Urothelium cell line (cell line): ENCODE data around the gene SUPT3H.

Experiments
- DNase-seq: peaks from one replicate; pipeline ENCODE4 v3.0.0; 2011; ENCODE audit warnings: low spot score, mixed read lengths
- FAIRE-seq: peaks from 2 replicates; lab custom pipeline; 2011; peaks lifted over from hg19 to GRCh38; lab: Jason Lieb, UNC

SUPT3H gene

DNA sequence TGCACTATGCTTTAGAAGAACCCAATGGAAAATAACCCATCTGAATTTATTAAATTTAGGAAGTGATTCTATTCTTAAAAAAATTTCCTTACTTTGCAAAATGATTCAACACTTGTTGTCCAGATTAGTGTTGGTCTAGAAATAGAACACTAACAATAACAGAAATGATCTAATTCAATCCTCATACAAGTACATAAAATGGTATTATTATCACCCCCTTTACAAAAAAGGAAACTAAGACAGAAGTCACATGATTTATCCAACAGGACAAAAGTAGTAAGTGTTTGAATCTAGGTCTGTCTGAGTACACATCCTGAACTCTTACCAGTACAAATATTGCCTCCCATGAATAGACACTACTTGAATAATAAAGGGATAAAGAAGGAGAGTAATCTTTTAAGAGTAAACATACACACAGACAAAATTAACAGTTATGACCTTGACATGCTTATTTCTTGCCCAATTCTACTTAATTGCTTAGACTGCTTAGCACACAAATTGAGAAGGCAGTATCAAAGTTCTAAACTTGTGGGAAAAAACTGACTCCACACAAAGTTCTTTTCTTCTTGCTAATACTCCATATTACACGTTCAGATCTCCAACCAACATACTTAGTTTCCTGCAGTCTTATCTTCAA is 245.0 kb downstream of the SUPT3H start:
- DNase-seq = no peak
- no peak for FAIRE-seq

DNA sequence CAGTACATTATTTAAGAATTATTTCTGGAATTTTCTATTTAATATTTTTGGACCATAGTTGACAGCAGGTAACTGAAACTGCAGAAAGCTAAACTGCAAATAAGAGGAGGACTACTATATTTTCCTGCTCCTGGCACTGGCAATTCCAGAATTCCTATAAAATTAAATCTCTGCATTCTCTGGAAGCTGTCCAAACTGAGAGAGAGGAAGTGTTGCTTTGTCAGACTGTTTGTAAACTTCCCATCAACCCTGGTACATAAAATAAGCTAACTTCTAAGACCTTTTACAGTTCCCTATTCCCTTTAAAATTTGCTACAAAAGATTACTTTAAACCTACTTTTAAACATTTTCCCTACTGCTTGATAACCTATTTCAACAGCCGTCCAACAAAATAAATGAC is 245.7 kb downstream of the SUPT3H start:
- no peak for FAIRE-seq

DNA sequence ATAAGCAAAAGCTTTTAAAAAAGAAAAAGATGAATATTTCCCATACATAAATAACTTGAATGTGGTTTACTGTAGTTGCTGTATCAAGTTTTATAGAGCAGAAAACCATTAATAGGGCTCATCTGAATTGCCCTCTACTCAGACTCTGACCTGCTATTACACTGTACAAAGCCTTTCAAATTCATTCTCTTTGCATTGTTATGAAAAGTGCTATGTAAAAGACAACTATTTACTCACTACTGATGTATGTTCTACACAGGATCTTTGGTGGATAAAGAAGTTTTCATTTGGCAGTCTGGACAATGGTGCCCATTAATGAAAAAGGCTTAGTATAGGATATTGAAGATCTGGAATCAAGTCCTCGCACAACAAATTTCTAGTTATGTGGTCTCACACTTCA is 248.7 kb downstream of the SUPT3H start:
- DNase-seq (no peak), FAIRE-seq (no peak)

More for the DNA sequence above, 245.7 kb downstream of the SUPT3H start:
- DNase-seq = peak; percentile 13

DNA sequence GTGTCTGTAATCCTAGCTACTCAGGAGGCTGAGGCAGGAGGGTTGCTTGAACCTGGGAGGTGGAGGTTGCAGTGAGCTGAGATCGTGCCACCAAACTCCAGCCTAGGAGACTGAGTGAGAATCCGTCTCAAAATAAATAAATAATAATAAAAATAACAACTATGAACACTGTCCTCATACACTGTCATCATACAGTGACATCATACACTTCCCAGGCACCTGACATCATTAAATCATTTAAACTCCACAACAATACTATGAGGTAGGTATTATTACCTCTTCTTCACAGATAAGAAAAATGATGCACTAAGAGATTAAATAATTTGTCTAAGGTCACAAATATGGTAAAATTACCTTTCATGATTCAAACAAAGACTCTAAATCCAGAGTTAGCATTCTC is 250.5 kb downstream of the SUPT3H start:
- FAIRE-seq = no peak
- no peak for DNase-seq

DNA sequence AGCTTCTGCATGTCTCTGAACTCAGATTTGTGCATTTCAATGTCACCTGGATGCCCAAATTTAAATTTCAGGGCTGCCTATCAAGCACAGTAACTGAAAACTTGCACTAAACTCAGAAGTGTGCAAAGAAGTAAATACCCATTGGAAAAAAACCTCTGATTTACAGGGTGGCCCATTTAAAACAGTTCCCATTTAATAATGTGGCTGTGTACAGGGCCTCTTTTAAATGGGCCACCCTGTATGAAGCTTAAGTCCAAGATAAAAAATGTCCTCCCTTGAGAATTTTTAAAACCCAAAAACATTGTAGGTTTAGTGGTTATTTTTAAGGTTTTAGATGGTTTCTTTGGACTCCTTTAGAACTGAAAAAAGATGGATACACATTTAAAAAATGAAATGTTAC is 251.7 kb downstream of the SUPT3H start:
- FAIRE-seq = no peak
- DNase-seq = no peak

DNA sequence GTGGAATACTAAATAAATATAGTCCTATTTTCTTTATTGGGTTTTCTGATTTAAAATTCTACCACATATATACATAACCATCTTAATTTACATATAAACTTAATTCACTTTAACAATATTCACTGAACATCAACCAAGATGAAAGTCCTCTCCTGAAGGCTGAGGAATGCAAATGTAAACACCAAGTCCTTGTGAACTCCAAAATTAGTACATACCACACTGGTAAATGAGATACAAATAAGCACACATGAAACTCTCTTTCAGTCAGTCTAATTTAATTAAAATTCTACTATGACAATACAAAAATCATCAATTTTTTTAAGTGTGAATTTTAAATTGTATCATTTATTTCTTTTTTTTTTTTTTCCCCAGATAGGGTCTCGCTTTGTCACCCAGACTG is 254.7 kb downstream of the SUPT3H start:
- DNase-seq (no peak), FAIRE-seq (no peak)

DNA sequence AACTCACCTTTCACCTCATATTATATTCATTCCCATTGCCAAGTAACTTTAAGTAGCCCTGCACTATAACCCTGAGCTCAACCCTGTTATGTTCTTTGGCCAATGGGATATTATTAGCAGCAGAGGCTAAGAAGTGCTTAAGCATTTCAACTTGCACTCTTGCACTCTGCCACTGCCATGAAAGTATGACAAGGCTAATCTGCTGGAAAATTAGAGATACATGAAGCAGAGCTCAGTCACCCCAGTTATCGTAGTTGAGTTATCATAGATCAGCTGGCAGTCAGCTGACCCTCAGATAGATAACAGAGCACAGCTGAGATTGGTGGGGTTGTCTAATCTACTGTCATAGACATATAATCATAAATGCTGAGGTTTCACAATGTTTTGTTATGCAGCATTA is 259.0 kb downstream of the SUPT3H start:
- FAIRE-seq = no peak

DNA sequence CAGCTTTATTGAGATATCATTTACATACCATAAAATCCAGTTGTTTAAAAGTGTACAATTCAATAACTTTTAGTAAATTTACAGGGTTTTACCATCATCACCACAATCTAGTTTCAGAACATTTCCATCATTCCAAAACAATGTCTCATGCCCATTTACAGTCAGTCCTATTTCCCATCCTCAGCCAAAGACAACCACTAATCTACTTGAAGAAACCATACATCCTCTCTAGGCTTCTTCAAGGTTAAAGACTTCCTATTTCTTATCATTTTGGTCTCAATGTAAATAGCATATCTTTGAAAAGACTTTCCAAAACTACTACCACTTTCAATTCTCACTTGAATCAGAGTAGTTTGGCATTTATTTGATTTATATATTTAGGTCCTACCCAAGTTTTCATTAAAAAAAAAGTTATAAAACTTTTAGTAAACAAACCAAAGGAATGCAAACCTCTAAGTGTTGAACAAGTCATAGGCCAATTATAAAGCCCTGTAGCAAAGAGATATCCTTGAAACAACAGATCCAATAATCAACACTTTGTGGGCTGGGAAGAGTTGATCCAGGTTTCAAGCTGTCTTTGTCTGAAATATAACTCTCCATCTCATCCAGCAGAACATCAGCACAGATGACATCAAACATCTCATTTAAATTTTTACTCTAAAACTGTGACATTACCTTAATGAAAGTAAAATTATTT is 260.9 kb downstream of the SUPT3H start:
- no peak for DNase-seq

More for the DNA sequence above, 259.0 kb downstream of the SUPT3H start:
- DNase-seq = no peak

DNA sequence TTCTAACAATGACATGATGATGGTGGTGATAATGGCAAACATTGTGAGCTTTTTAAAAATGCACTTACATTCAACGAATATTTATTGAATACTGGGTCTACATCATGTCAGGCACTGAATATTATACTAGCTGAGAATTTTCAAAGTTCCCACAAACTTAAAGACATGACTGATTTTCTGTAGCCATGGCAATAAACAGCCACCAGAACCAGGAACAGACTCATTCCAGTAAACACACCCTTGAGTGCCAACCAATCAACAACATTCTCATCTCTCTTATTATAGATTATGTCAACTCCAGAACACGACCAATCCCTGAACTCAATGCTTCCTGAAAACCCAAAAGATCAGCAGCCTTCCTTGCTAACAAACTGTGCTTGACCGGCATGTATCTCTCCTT is 262.0 kb downstream of the SUPT3H start:
- FAIRE-seq (no peak), DNase-seq (no peak)

More for the DNA sequence above, 260.9 kb downstream of the SUPT3H start:
- FAIRE-seq = no peak

DNA sequence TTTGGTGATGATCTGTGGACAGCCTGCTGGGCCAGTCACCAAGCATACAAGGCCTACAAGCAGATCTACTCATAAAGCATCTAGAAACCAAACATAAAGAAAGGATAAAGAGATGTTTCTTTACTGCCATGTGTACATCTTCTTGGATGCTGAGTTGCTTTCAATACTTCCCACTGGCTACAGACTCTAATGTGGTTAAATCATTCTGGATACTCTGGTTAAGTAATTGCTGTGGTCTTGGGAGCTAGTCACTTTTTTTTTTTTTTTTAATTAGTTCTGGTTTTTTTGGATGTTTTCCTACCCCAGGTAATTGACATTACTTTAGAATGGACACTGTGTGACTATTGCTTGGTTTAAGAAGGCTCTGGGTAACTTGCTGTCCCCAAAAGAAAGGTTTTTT is 265.0 kb downstream of the SUPT3H start:
- DNase-seq (no peak), FAIRE-seq (no peak)

DNA sequence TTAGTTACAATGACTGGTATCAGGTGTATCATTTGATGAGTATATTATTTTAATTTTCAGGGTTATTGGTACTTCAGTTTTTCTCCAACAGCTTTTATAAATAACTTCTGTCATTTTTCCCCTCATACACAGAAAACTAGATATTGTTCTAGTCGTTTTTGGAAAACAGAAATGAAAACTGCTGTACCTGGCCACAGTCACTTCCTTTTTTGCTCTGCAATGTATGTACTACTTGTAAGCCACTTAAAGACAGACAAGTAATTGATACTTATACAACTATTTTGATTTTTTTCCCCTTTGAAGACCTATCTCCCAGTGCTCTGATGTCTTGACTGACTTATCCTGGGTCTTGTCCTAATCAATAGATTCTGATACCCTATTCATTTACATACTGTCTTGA is 268.2 kb downstream of the SUPT3H start:
- DNase-seq = no peak
- FAIRE-seq = no peak

DNA sequence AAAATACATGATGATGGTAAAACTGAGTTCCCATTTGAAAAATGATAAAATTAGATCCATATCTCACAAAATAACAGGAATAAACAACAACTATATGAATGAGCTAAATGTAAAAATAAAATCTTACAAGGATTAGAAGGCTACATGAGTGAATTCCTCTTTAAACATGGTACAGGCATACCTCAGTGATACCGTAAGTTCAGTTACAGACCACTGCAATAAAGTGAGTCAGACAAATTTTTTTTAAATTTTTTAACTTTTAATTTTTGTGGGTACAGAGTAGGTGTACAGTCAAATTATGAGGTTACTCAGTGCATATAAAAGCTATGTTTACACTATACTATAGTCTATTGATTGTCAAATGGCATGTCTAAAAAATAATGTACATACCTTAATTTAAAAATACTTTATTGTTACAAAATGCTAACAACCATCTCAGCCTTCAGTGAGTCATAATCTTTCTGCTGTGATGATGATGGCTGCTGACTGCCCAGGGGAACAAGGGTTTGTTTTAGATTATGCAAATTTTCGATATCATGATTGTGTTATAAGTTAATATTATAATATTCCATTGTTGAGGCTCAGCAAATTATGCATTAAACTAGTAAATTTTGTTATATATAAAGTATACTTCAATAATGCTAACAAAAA is 272.4 kb downstream of the SUPT3H start:
- FAIRE-seq (no peak), DNase-seq (peak; percentile 4)

DNA sequence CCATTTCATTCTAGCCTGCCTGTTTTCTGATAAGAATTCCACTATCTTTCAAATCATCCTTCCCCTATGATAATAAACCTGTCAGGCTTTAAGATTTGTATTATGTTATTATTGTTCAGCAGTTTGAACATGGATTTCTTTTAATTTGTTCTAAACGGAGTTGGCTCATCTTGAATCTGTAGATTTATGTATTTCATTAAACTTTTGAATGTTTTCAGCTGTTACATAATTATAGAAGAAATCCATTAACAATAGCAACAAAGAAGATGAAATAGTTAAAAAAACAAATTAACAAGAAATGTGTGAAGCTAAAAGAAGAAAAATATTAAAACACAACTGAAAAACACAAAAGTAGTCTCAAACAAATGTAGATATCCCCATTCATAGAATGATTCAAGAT is 273.3 kb downstream of the SUPT3H start:
- FAIRE-seq (no peak), DNase-seq (no peak)

DNA sequence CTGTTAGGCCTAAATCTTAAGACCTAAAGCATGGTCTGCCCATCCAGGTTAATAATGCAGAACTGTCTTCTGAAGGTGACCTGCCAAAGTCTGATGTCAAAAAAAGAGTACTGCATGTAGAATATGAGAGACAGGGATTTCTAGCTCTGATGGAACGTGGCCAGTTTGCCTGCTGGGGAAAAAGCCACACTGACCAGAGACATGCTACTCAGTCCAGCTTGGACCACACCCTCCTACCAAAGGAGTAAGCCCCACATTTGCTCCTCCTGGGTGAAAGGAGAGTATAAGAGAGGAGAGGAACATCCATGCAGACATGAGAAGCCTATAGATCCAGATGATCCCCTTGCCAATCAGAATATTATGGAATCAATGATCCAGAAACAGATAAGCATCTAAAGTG is 279.5 kb downstream of the SUPT3H start:
- peak; percentile 17 for FAIRE-seq
- DNase-seq = no peak

DNA sequence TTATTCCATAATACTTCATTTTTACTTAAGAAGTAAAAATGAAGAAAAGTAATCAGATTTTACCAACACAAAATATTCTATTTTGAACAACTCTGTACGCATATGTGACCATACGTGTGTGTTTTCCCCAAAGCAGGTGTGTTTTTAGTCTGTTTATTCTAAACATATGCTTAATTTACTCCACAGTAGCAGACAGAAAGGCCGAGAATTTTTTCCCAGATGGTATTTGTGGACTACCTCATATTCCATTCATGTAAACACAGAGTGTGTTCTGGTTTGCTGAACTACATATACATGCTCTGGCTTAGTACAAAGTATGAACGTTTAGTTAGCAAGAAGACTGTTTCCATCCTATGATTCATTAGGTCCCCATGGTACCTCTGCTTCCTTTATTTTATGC is 282.9 kb downstream of the SUPT3H start:
- FAIRE-seq (peak; percentile 37), DNase-seq (no peak)

DNA sequence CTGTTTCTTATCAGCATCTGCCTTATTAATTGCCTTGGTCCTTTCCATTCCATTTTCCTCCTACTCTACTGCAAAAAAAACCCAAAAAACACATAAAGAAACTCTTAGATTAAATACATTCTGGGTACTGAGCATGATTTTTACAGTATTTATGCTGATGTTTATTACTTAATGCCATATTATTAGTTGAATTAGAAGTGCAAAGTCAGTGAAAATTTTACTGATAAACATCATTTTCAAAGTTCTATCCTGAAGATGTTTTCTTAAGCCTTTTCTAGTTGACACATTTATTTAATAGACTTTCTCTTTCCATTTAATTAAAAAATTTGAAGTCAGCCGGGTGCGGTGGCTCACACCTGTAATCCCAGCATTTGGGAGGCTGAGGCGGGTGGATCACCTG is 285.6 kb downstream of the SUPT3H start:
- no peak for FAIRE-seq

DNA sequence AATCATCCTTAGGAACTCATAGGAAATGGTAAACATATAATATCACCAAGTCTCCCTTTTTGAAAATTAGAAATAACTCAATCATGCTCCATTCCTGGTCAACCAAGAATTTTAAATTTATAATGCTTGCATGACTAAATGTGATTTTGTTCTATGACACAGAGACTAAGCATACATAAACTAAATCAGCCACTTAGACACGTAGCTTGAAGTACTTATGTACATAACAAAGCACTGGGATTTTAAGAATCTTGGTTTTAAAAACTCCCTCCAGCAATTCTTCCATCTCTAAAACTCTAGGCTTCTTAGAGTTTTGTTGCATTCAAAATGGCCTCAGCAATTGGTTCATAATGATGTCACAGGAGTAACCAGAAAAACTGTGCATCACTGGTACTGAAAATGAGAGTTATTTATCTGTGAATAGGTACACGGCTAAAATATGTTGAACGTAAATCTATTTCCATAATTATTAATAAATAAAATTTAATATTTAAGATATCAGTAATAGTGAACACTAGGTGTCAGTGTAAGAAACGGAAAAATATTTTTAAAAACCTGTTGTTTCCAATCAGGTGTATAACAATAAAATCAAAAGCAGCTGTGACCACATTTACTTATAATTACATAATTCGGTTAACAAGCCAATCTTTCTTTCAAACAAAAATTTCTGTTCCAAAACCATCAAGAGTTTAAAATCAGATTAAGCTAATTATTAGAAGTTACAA is 291.2 kb downstream of the SUPT3H start:
- no peak for DNase-seq
- FAIRE-seq = no peak

More for the DNA sequence above, 285.6 kb downstream of the SUPT3H start:
- no peak for DNase-seq

DNA sequence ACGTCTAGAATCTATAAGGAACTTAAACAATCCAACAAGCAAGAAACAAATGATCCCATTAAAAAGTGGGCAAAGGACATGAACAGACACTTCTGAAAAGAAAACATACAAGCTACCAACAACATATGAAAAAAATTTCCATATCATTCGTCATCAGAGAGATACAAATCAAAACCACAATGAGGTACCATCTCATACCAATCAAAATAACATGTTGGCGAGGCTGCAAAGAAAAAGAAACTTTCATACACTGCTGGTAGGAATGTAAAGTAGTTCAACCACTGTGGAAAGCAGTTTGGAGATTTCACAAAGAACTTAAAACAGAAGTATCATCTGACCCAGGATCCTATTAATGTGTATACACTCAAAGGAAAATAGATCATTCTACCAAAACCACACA is 293.5 kb downstream of the SUPT3H start:
- FAIRE-seq = no peak

DNA sequence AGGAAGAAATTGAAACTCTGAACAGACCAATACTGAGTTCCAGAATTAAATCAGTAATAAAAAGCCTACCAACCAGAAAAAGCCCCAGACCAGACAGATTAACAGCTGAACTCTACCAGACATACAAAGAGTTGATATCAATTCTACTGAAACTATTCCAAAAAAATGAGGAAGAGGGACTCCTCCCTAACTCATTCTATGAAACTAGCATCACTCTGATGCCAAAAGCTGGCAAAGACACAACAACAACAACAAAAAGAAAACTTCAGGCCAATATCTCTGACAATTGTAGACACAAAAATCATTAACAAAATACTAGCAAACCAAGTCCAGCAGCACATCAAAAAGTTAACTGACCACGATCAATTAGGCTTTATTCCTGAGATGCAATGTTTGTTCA is 295.6 kb downstream of the SUPT3H start:
- FAIRE-seq (no peak), DNase-seq (no peak)

More for the DNA sequence above, 293.5 kb downstream of the SUPT3H start:
- no peak for DNase-seq

DNA sequence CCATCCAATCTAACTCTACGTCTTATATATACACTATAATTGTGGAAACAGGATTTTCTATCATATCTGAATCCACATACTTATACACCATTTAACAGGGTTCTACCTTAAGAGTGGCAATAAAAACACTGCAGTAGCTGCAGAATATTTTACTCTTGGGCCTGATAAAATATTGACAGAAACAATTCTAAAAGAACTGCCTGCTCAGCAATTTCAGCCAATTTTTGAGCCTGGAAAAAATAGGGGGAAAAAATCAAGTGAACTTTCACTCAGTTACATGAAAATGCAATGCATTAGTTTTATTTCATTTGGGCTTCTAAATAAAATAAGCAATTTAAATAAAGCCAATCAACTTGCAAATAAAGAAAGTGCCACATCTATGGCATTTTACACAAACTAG is 296.1 kb downstream of the SUPT3H start:
- no peak for DNase-seq
- FAIRE-seq = no peak

DNA sequence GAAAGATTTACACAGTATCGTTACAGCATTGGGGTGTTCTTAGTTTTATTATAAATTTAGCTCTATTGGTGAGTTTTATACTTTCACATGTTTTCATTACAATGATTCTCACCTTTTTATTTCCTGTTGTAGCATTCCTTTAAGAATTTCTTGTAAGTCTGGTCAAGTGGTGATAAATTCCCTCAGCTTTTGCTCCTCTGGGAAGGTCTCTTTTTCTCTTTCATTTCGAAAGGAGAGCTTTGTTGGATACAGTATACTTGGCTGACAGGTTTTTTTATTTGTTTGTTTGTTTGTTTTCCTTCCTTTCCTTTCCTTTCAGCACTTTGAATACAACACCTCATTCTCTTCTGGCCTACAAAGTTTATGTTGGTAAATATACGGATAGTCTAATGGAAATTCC is 299.3 kb downstream of the SUPT3H start:
- FAIRE-seq (no peak), DNase-seq (no peak)
